HepG2 (cell line): ENCODE data around the gene AHNAK. TPM values are rescaled to one million over a fixed set of nuclear protein-coding genes. Genes with fewer than 3 reads are reported as not detected.
A peak's percentile ranks its signal among the peaks of the same experiment; 100 is the strongest.

Source experiments
- ATAC-seq: fragments of 200-7000 bp; cut with Tn5 transposase; 3 replicates; pipeline ENCODE4 v1.9.1; 2020; ENCODE audit warnings: mild to moderate bottlenecking, moderate library complexity
- Bru-seq: library from RNA; stranded (reverse); fragments of 400-500 nt; gene quantifications from one replicate; lab custom pipeline; 2021; lab: Mats Ljungman, UMichigan
- BruChase-seq, 2 experiments: library from RNA; stranded (reverse); fragments of 400-500 nt; gene quantifications; one replicate each; lab custom pipeline; 2021; lab: Mats Ljungman, UMichigan
- BruUV-seq: library from RNA; stranded (reverse); fragments of 400-500 nt; replicated peaks from 2 replicates; lab custom pipeline; 2021; lab: Mats Ljungman, UMichigan
- CTCF ChIA-PET: fragments of 300-600 bp; formaldehyde crosslinking; extraction: SDS; loops from one replicate; lab custom pipeline; 2021; ENCODE audit warnings: low total read pairs, inconsistent platforms, low intra/inter-chr PET ratio; lab: Yijun Ruan, JAX
- POLR2A ChIA-PET: fragments of 350-600 bp; sonication (Branson Sonifier 250); formaldehyde crosslinking; loops from one replicate; lab custom pipeline; 2020; ENCODE audit warnings: antibody characterized with exemption, inconsistent platforms; lab: Yijun Ruan, JAX
- DNase-seq: peaks from one replicate; pipeline ENCODE4 v3.0.0-alpha.2; 2015; ENCODE audit warnings: low spot score
- FAIRE-seq: peaks from 3 replicates; lab custom pipeline; 2011; peaks lifted over from hg19 to GRCh38; lab: Jason Lieb, UNC
- H2AFZ ChIP-seq: one replicate; pipeline ENCODE4 v1.6.1; 2011; ENCODE audit warnings: low read length, inconsistent platforms
- H3K27ac ChIP-seq: fragments of 300-600 bp; 3 replicates; pipeline ENCODE4 v1.8.0; 2011; ENCODE audit warnings: mixed run types, mild to moderate bottlenecking, mixed read lengths, low read length, inconsistent platforms; ENCODE audit not compliant: insufficient read depth; ENCODE audit errors: extremely low read length
- H3K27me3 ChIP-seq, 2 experiments: fragments of 200-600 bp in 1 of 2; 2 replicates in 1 of 2; 3 replicates in 1 of 2; pipeline versions ENCODE4 v1.6.0 to v1.8.0; 2011; ENCODE audit warnings: low read length in 2 of 2, mild to moderate bottlenecking in 2 of 2, moderate library complexity in 2 of 2, inconsistent platforms in 1 of 2; ENCODE audit not compliant: insufficient read depth in 2 of 2, control insufficient read depth in 1 of 2
- H3K36me3 ChIP-seq, 2 experiments: fragments of 200-600 bp in 1 of 2; replicated peaks in 1 of 2; 2 replicates in 1 of 2; 3 replicates in 1 of 2; pipeline versions ENCODE4 v1.5.1 to v1.8.0; 2011; ENCODE audit warnings: low read length in 2 of 2, inconsistent platforms in 1 of 2; ENCODE audit not compliant: insufficient read depth in 2 of 2, control insufficient read depth in 1 of 2
- H3K4me1 ChIP-seq: 2 replicates; pipeline ENCODE4 v1.5.1; 2012; ENCODE audit warnings: low read length, inconsistent platforms; ENCODE audit not compliant: insufficient read depth
- H3K4me2 ChIP-seq: 2 replicates; pipeline ENCODE4 v1.6.0; 2011; ENCODE audit warnings: low read depth, low read length, inconsistent platforms
- H3K4me3 ChIP-seq, 3 experiments: fragments of 200-600 bp in 1 of 3; sonication (generic), shearing (Covaris generic) in 1 of 3; replicated peaks in 1 of 3; 2 replicates each; pipeline ENCODE4 v1.5.1; 2011 to 2016; ENCODE audit warnings: low read length in 3 of 3, inconsistent platforms in 2 of 3, low read depth in 2 of 3, mild to moderate bottlenecking in 2 of 3, control low read depth in 1 of 3, mixed read lengths in 1 of 3; ENCODE audit not compliant: insufficient read depth in 1 of 3
- H3K79me2 ChIP-seq: one replicate; pipeline ENCODE4 v1.6.1; 2011; ENCODE audit warnings: low read length, inconsistent platforms; ENCODE audit not compliant: insufficient read depth
- H3K9ac ChIP-seq: 2 replicates; pipeline ENCODE4 v1.6.0; 2011; ENCODE audit warnings: mild to moderate bottlenecking, low read depth, low read length, inconsistent platforms; ENCODE audit not compliant: insufficient read depth
- H3K9me3 ChIP-seq: 2 replicates; pipeline ENCODE4 v1.5.1; 2012; ENCODE audit warnings: mild to moderate bottlenecking, low read length
- H4K20me1 ChIP-seq: 2 replicates; pipeline ENCODE4 v1.6.0; 2011; ENCODE audit warnings: inconsistent platforms, mild to moderate bottlenecking, low read length, moderate library complexity; ENCODE audit not compliant: insufficient read depth
- NFATC3 ChIP-seq: sonication (generic); formaldehyde crosslinking; IDR thresholded peaks from 2 replicates; pipeline ENCODE4 v1.5.1; 2020; ENCODE audit warnings: mild to moderate bottlenecking, missing genetic modification reagents
- NR2F6 ChIP-seq, 2 experiments: IDR thresholded peaks; 2 replicates each; pipeline ENCODE4 v1.6.1; 2016; ENCODE audit warnings: antibody characterized with exemption in 1 of 2, mild to moderate bottlenecking in 1 of 2
- TOPORS ChIP-seq: sonication (generic); formaldehyde crosslinking; IDR thresholded peaks from 2 replicates; pipeline ENCODE4 v1.8.0; 2023; ENCODE audit warnings: mild to moderate bottlenecking, missing genetic modification reagents
- ZNF142 ChIP-seq: sonication (generic); formaldehyde crosslinking; IDR thresholded peaks from 2 replicates; pipeline ENCODE4 v1.4.0; 2020; ENCODE audit warnings: missing genetic modification reagents
- ZNF501 ChIP-seq: sonication (generic); formaldehyde crosslinking; IDR thresholded peaks from 2 replicates; pipeline ENCODE4 v1.5.1; 2020; ENCODE audit warnings: mild to moderate bottlenecking, moderate library complexity, missing genetic modification reagents
- WGBS: methylation state at CpG from one replicate; pipeline ENCODE4 v1.1.6; 2017; ENCODE audit warnings: low lambda C conversion rate; 5-methylcytosine and 5-hydroxymethylcytosine counted together
- in situ Hi-C: cut with HindIII; loops from 2 replicates; pipeline ENCODE4 v1.10.0; 2017; ENCODE audit warnings: low pct_unique_long_range_greater_than_20kb; ENCODE audit not compliant: extremely low pct_ligation_motif_present
- intact Hi-C: fragments of 100-400 bp; cut with micrococcal nuclease; formaldehyde crosslinking; loops from one replicate; pipeline ENCODE4 v1.10.0; 2022; ENCODE audit not compliant: unreplicated experiment
- long read RNA-seq, 2 experiments: library from RNA in 1 of 2; library from polyadenylated mRNA in 1 of 2; stranded (forward) in 1 of 2; unstranded in 1 of 2; transcript quantifications; one replicate each; pipeline ENCODE4 v2.0.0, GENCODE V29; 2019 to 2022
- polyA minus RNA-seq, 3 experiments: library from RNA; depleted of rRNA, polyadenylated mRNA; stranded (reverse); fragments of >200 nt; gene quantifications; 2 replicates each; pipeline ENCODE4 v1.2.3, GENCODE V29; 2011; ENCODE audit warnings: low replicate concordance in 1 of 3
- polyA plus RNA-seq, 8 experiments: library from polyadenylated mRNA; depleted of rRNA in 3 of 8; stranded (reverse) in 7 of 8; unstranded in 1 of 8; fragments of >200 nt; fragmentation: Illumina TruSeq in 4 of 8; extraction: Trizol in 4 of 8; gene quantifications; 2 replicates each; pipeline versions ENCODE4 v1.2.1 to v1.2.3, GENCODE V29; 2011 to 2016; ENCODE audit warnings: low read depth in 4 of 8, missing spikeins in 1 of 8, mixed read lengths in 1 of 8; ENCODE audit not compliant: insufficient read depth in 1 of 8
- total RNA-seq, 5 experiments: library from RNA; depleted of rRNA; stranded (reverse); fragments of >200 nt; fragmentation: Illumina TruSeq; extraction: Trizol; gene quantifications; 2 replicates each; pipeline ENCODE4 v1.2.3, GENCODE V29; 2016; ENCODE audit warnings: low read depth in 1 of 5
- TF ChIP-seq, protein P1 (sequence below): sonication (generic); formaldehyde crosslinking; IDR thresholded peaks from 2 replicates; pipeline ENCODE4 v1.5.1; 2020; ENCODE audit warnings: mild to moderate bottlenecking, missing genetic modification reagents, moderate library complexity

The AHNAK gene
- total RNA-seq (2016; rRNA removed; fragmentation: Illumina TruSeq; extraction: Trizol) (25.0 and 40.6 TPM in 2 replicates), polyA plus RNA-seq (2011; rRNA removed) (22.8 and 23.4 TPM in 2 replicates), polyA minus RNA-seq (2011; rRNA and poly(A)+ RNA removed; ENCODE audit: low replicate concordance) (99.6 and 234 TPM in 2 replicates), Bru-seq, nascent RNA (percentile 62 among the genes with signal in this experiment), BruChase-seq, experiment 1, labeled RNA remaining after a 6-hour chase (percentile 93 among the genes with signal in this experiment), BruChase-seq, experiment 2, labeled RNA remaining after a 2-hour chase (percentile 84 among the genes with signal in this experiment)
- 2.9 and 3.7 TPM in 2 replicates for total RNA-seq (2016; cell fraction: cytosol; rRNA removed; fragmentation: Illumina TruSeq; extraction: Trizol; ENCODE audit: low read depth)
- total RNA-seq (2016; cell fraction: insoluble cytoplasmic fraction; rRNA removed; fragmentation: Illumina TruSeq; extraction: Trizol), result 23.2 and 34.7 TPM in 2 replicates
- 6.6 and 7.4 TPM in 2 replicates for total RNA-seq (2016; cell fraction: membrane; rRNA removed; fragmentation: Illumina TruSeq; extraction: Trizol)
- total RNA-seq (2016; cell fraction: nucleus; rRNA removed; fragmentation: Illumina TruSeq; extraction: Trizol), result 76.4 and 80.4 TPM in 2 replicates
- polyA plus RNA-seq (2011; cell fraction: cytosol; rRNA removed), result 14.7 and 20.1 TPM in 2 replicates
- 57.1 and 57.5 TPM in 2 replicates for polyA plus RNA-seq (2011; cell fraction: nucleus; rRNA removed)
- 55.5 and 61.9 TPM in 2 replicates for polyA plus RNA-seq (2012)
- polyA plus RNA-seq (2016; cell fraction: cytosol; fragmentation: Illumina TruSeq; extraction: Trizol; ENCODE audit: low read depth), result 0.98 and 1.1 TPM in 2 replicates
- polyA plus RNA-seq (2016; cell fraction: insoluble cytoplasmic fraction; fragmentation: Illumina TruSeq; extraction: Trizol; ENCODE audit: low read depth), result 11.6 and 12.9 TPM in 2 replicates
- 2.0 and 2.1 TPM in 2 replicates for polyA plus RNA-seq (2016; cell fraction: membrane; fragmentation: Illumina TruSeq; extraction: Trizol; ENCODE audit: low read depth)
- polyA plus RNA-seq (2016; cell fraction: nucleus; fragmentation: Illumina TruSeq; extraction: Trizol; ENCODE audit: insufficient read depth, low read depth), result 33.5 and 38.4 TPM in 2 replicates
- 122 and 157 TPM in 2 replicates for polyA minus RNA-seq (2011; cell fraction: cytosol; rRNA and poly(A)+ RNA removed)
- 192 and 213 TPM in 2 replicates for polyA minus RNA-seq (2011; cell fraction: nucleus; rRNA and poly(A)+ RNA removed)
- long read RNA-seq, experiment 1, full-length matches to known transcripts, result 7 of 13 reads
- long read RNA-seq, experiment 1, partial matches to known transcripts, result 0 of 13 reads
- long read RNA-seq, experiment 1, other reads (novel, unspliced or antisense), result 6 of 13 reads
- long read RNA-seq, experiment 2, full-length matches to known transcripts, result 3 of 85 reads
- long read RNA-seq, experiment 2, partial matches to known transcripts, result 4 of 85 reads
- long read RNA-seq, experiment 2, other reads (novel, unspliced or antisense), result 78 of 85 reads

DNA sequence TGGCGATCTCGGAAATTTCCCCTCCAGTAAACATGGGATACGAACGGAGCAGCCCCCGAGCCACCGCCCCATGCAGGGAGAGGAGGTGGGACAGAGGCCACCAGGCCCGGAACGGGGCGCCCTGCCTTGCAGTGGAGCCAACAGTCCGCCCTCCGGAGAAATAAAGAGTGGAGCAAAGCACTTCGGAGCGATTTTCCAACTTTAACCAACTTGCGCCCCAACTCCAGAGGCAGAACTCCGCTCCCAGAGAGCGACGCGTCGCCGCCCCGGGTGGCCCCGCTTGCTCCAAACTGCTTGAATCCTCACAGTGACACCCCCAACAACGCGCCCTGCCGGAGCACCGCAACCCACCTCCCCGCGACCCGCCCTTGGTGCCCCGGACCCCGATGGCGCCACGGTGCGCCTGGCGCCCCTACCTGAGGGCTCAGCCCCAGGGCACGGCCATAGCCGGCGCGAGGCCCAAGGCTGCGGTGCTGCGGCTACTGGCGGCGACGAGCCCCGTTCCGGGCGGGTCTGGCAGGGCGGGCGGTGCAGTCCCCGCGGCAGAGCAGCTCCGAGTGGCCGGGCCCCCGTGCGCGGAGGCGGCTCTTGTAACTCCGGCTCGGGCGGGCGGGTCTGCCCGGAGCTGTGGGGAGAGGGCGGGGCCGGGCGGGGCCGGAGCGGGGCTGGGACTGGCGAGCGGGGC is at the start of gene AHNAK:
Gene AHNAK, minus strand, starts transcription at position 563 of the 685 bp plus-strand sequence. CDS start 10,708 bp downstream, outside the sequence.
- POLR2A ChIA-PET, result interaction anchor here (0.6 to 4.8 kb wide), 29 partner anchors 9 to 731 kb away, joined by 3 to 45 read pairs (median 5); partner anchors contain the start of genes C11orf98, CSKMT, EEF1G and HNRNPUL2
- intact Hi-C loops, result loop anchor here (10.0 kb wide), 1 partner anchor 152 kb away; no protein-coding TSS in a partner anchor
- FAIRE-seq, result no peak
- H3K9me3 ChIP-seq, result no peaks in the 10 kb centered on the region
- TSS peak; percentile 47 for BruUV-seq
- in situ Hi-C loops, result no loop called here
- peak within 1 kb of the TSS; percentile 79 to 93 (median 79) for H3K4me3 ChIP-seq
- H3K27me3 ChIP-seq, result no peaks in the 10 kb centered on the region
- DNase-seq, result no peak
- H3K4me2 ChIP-seq, result peak within 1 kb of the TSS; percentile 99
- 2% methylated on average over 23 of the region's 69 CpGs for WGBS
- peaks cover 51% of the 10 kb centered on the region for H3K79me2 ChIP-seq
- ATAC-seq, result peak; percentile 56
- CTCF ChIA-PET, result interaction anchor here (1.1 to 1.5 kb wide), 2 partner anchors 14 to 49 kb away, joined by 3 to 4 read pairs; no protein-coding TSS in a partner anchor
- H3K9ac ChIP-seq, result peak within 1 kb of the TSS; percentile 96
- H2AFZ ChIP-seq, result no peak within 1 kb of the TSS
- H3K36me3 ChIP-seq, result peaks cover 2 to 4% of the 10 kb centered on the region in 2 experiments; a peak in 3 of 5 replicates
- H3K4me1 ChIP-seq, result peaks cover 71% of the 10 kb centered on the region
- H4K20me1 ChIP-seq, result peaks cover 40% of the 10 kb centered on the region
- H3K27ac ChIP-seq, result peak within 1 kb of the TSS; percentile 96
- TF ChIP-seq TOPORS (CRISPR knock-in tag) (0 out of 2 replicates have a peak, but pooled peaks have one; percentile 49), NFATC3 (no peak), ZNF501 (no peak), ZNF142 (CRISPR knock-in tag) (peak; percentile 99), NR2F6 (IDR thresholded peaks at IDR 0.05) (no peak), NR2F6 (CRISPR knock-in tag; IDR thresholded peaks at IDR 0.05) (no peak)
- TF ChIP-seq, protein P1, sequence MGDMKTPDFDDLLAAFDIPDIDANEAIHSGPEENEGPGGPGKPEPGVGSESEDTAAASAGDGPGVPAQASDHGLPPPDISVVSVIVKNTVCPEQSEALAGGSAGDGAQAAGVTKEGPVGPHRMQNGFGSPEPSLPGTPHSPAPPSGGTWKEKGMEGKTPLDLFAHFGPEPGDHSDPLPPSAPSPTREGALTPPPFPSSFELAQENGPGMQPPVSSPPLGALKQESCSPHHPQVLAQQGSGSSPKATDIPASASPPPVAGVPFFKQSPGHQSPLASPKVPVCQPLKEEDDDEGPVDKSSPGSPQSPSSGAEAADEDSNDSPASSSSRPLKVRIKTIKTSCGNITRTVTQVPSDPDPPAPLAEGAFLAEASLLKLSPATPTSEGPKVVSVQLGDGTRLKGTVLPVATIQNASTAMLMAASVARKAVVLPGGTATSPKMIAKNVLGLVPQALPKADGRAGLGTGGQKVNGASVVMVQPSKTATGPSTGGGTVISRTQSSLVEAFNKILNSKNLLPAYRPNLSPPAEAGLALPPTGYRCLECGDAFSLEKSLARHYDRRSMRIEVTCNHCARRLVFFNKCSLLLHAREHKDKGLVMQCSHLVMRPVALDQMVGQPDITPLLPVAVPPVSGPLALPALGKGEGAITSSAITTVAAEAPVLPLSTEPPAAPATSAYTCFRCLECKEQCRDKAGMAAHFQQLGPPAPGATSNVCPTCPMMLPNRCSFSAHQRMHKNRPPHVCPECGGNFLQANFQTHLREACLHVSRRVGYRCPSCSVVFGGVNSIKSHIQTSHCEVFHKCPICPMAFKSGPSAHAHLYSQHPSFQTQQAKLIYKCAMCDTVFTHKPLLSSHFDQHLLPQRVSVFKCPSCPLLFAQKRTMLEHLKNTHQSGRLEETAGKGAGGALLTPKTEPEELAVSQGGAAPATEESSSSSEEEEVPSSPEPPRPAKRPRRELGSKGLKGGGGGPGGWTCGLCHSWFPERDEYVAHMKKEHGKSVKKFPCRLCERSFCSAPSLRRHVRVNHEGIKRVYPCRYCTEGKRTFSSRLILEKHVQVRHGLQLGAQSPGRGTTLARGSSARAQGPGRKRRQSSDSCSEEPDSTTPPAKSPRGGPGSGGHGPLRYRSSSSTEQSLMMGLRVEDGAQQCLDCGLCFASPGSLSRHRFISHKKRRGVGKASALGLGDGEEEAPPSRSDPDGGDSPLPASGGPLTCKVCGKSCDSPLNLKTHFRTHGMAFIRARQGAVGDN (CRISPR knock-in tag), result peak; percentile 30
